HepG2 (cell line): ENCODE measurements around the gene OR4K17. TPM values are rescaled to one million over a fixed set of nuclear protein-coding genes. Genes with fewer than 3 reads are reported as not detected.
"Not testable (repeated sequence)": the region's sequence is repeated elsewhere in the genome, so short reads cannot be mapped to it uniquely, and the experiment has no call there.

Source experiments
- ATAC-seq: fragments of 200-7000 bp; cut with Tn5 transposase; 3 replicates; pipeline ENCODE4 v1.9.1; 2020; ENCODE audit warnings: mild to moderate bottlenecking, moderate library complexity
- BruUV-seq: library from RNA; stranded (reverse); fragments of 400-500 nt; replicated peaks from 2 replicates; lab custom pipeline; 2021; lab: Mats Ljungman, UMichigan
- CTCF ChIA-PET: fragments of 300-600 bp; formaldehyde crosslinking; extraction: SDS; loops from one replicate; lab custom pipeline; 2021; ENCODE audit warnings: low total read pairs, inconsistent platforms, low intra/inter-chr PET ratio; lab: Yijun Ruan, JAX
- POLR2A ChIA-PET: fragments of 350-600 bp; sonication (Branson Sonifier 250); formaldehyde crosslinking; loops from one replicate; lab custom pipeline; 2020; ENCODE audit warnings: antibody characterized with exemption, inconsistent platforms; lab: Yijun Ruan, JAX
- DNase-seq: peaks from one replicate; pipeline ENCODE4 v3.0.0-alpha.2; 2015; ENCODE audit warnings: low spot score
- FAIRE-seq: peaks from 3 replicates; lab custom pipeline; 2011; peaks lifted over from hg19 to GRCh38; lab: Jason Lieb, UNC
- H2AFZ ChIP-seq: one replicate; pipeline ENCODE4 v1.6.1; 2011; ENCODE audit warnings: low read length, inconsistent platforms
- H3K27ac ChIP-seq: fragments of 300-600 bp; 3 replicates; pipeline ENCODE4 v1.8.0; 2011; ENCODE audit warnings: mixed run types, mild to moderate bottlenecking, mixed read lengths, low read length, inconsistent platforms; ENCODE audit not compliant: insufficient read depth; ENCODE audit errors: extremely low read length
- H3K27me3 ChIP-seq, 2 experiments: fragments of 200-600 bp in 1 of 2; 2 replicates in 1 of 2; 3 replicates in 1 of 2; pipeline versions ENCODE4 v1.6.0 to v1.8.0; 2011; ENCODE audit warnings: low read length in 2 of 2, mild to moderate bottlenecking in 2 of 2, moderate library complexity in 2 of 2, inconsistent platforms in 1 of 2; ENCODE audit not compliant: insufficient read depth in 2 of 2, control insufficient read depth in 1 of 2
- H3K36me3 ChIP-seq, 2 experiments: fragments of 200-600 bp in 1 of 2; replicated peaks in 1 of 2; 2 replicates in 1 of 2; 3 replicates in 1 of 2; pipeline versions ENCODE4 v1.5.1 to v1.8.0; 2011; ENCODE audit warnings: low read length in 2 of 2, inconsistent platforms in 1 of 2; ENCODE audit not compliant: insufficient read depth in 2 of 2, control insufficient read depth in 1 of 2
- H3K4me1 ChIP-seq: 2 replicates; pipeline ENCODE4 v1.5.1; 2012; ENCODE audit warnings: low read length, inconsistent platforms; ENCODE audit not compliant: insufficient read depth
- H3K4me2 ChIP-seq: 2 replicates; pipeline ENCODE4 v1.6.0; 2011; ENCODE audit warnings: low read depth, low read length, inconsistent platforms
- H3K4me3 ChIP-seq, 3 experiments: fragments of 200-600 bp in 1 of 3; sonication (generic), shearing (Covaris generic) in 1 of 3; replicated peaks in 1 of 3; 2 replicates each; pipeline ENCODE4 v1.5.1; 2011 to 2016; ENCODE audit warnings: low read length in 3 of 3, inconsistent platforms in 2 of 3, low read depth in 2 of 3, mild to moderate bottlenecking in 2 of 3, control low read depth in 1 of 3, mixed read lengths in 1 of 3; ENCODE audit not compliant: insufficient read depth in 1 of 3
- H3K79me2 ChIP-seq: one replicate; pipeline ENCODE4 v1.6.1; 2011; ENCODE audit warnings: low read length, inconsistent platforms; ENCODE audit not compliant: insufficient read depth
- H3K9ac ChIP-seq: 2 replicates; pipeline ENCODE4 v1.6.0; 2011; ENCODE audit warnings: mild to moderate bottlenecking, low read depth, low read length, inconsistent platforms; ENCODE audit not compliant: insufficient read depth
- H3K9me3 ChIP-seq: 2 replicates; pipeline ENCODE4 v1.5.1; 2012; ENCODE audit warnings: mild to moderate bottlenecking, low read length
- H4K20me1 ChIP-seq: 2 replicates; pipeline ENCODE4 v1.6.0; 2011; ENCODE audit warnings: inconsistent platforms, mild to moderate bottlenecking, low read length, moderate library complexity; ENCODE audit not compliant: insufficient read depth
- ARNT ChIP-seq: fragments of 450-650 bp; IDR thresholded peaks from 2 replicates; pipeline ENCODE4 v1.6.1; 2017
- KDM5B ChIP-seq: sonication (generic); formaldehyde crosslinking; IDR thresholded peaks from 2 replicates; pipeline ENCODE4 v1.4.0; 2020; ENCODE audit warnings: missing genetic modification reagents, mild to moderate bottlenecking, borderline replicate concordance
- KLF16 ChIP-seq, 2 experiments: sonication (generic) in 1 of 2; formaldehyde crosslinking in 1 of 2; IDR thresholded peaks; 2 replicates each; pipeline versions ENCODE4 v1.6.1 to v1.8.0; 2016 to 2023; ENCODE audit warnings: missing genetic modification reagents in 2 of 2, missing compliant biosample characterization in 1 of 2
- TEAD2 ChIP-seq: sonication (generic); formaldehyde crosslinking; IDR thresholded peaks from 2 replicates; pipeline ENCODE4 v1.9.0; 2021; ENCODE audit warnings: missing genetic modification reagents
- ZFP36L1 ChIP-seq: sonication (generic); formaldehyde crosslinking; IDR thresholded peaks from 2 replicates; pipeline ENCODE4 v1.8.0; 2022; ENCODE audit warnings: mild to moderate bottlenecking, missing genetic modification reagents, moderate library complexity
- ZNF891 ChIP-seq: sonication (generic); formaldehyde crosslinking; IDR thresholded peaks from 2 replicates; pipeline ENCODE4 v1.5.0; 2020; ENCODE audit warnings: mild to moderate bottlenecking, missing genetic modification reagents
- in situ Hi-C: cut with HindIII; loops from 2 replicates; pipeline ENCODE4 v1.10.0; 2017; ENCODE audit warnings: low pct_unique_long_range_greater_than_20kb; ENCODE audit not compliant: extremely low pct_ligation_motif_present
- intact Hi-C: fragments of 100-400 bp; cut with micrococcal nuclease; formaldehyde crosslinking; loops from one replicate; pipeline ENCODE4 v1.10.0; 2022; ENCODE audit not compliant: unreplicated experiment
- polyA plus RNA-seq, 8 experiments: library from polyadenylated mRNA; depleted of rRNA in 3 of 8; stranded (reverse) in 7 of 8; unstranded in 1 of 8; fragments of >200 nt; fragmentation: Illumina TruSeq in 4 of 8; extraction: Trizol in 4 of 8; gene quantifications; 2 replicates each; pipeline versions ENCODE4 v1.2.1 to v1.2.3, GENCODE V29; 2011 to 2016; ENCODE audit warnings: low read depth in 4 of 8, missing spikeins in 1 of 8, mixed read lengths in 1 of 8; ENCODE audit not compliant: insufficient read depth in 1 of 8
- small RNA-seq, 3 experiments: library from RNA; depleted of rRNA; stranded (forward); fragments of <200 nt; gene quantifications; one replicate each; pipeline ENCODE3, GENCODE V24; 2012; ENCODE audit warnings: low read depth in 2 of 3, low replicate concordance in 1 of 3; ENCODE audit not compliant: insufficient read length in 3 of 3, insufficient read depth in 2 of 3
- total RNA-seq, 5 experiments: library from RNA; depleted of rRNA; stranded (reverse); fragments of >200 nt; fragmentation: Illumina TruSeq; extraction: Trizol; gene quantifications; 2 replicates each; pipeline ENCODE4 v1.2.3, GENCODE V29; 2016; ENCODE audit warnings: low read depth in 1 of 5
- TF ChIP-seq, protein P1 (sequence below): fragments of 450-650 bp; IDR thresholded peaks from 2 replicates; pipeline ENCODE4 v1.6.1; 2017
- TF ChIP-seq, protein P2 (sequence below): sonication (generic); formaldehyde crosslinking; conservative IDR thresholded peaks from 2 replicates; pipeline ENCODE4 v1.8.0; 2022; ENCODE audit warnings: missing genetic modification reagents

OR4K17 gene
- total and polyA plus RNA-seq, 2 of the 13 experiments (the other 11 are each of a cell fraction or from before 2014, with no cell fraction given): not detected

DNA sequence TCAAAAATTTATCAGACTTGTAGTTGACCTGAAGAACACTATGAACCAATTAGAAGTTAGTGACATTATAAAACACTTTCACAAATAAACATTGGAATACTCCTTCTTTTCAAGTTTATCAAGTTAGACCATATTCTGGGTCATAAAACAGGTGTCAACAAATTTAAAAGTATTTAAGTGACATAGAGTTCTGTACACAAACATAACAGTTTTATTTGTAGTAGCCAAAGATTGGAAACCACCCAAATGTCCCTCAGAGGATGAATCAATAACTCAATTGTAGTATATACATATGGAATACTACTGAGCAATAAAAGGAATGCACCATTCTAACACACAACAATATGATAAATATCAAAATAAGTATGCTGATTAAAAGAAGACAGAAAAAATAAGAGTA is 56.6 kb downstream of the OR4K17 start:
- Histone ChIP-seq H3K36me3 (no peaks in the 10 kb centered on the region), H3K4me2 (no peak overlapping the region), H2AFZ (no peak overlapping the region), H3K9ac (no peak overlapping the region), H4K20me1 (no peaks in the 10 kb centered on the region), H3K27ac (no peak overlapping the region), H3K4me1 (no peaks in the 10 kb centered on the region), H3K79me2 (no peaks in the 10 kb centered on the region), H3K9me3 (peaks cover 16% of the 10 kb centered on the region), H3K4me3 (no peak overlapping the region), H3K27me3 (no peaks in the 10 kb centered on the region)
- no TSS peak for BruUV-seq
- FAIRE-seq (no peak), ATAC-seq (no peak), DNase-seq (no peak)
- POLR2A ChIA-PET: no interaction called here
- in situ Hi-C loops (no loop called here), intact Hi-C loops (no loop called here)
- TF ChIP-seq KDM5B (CRISPR knock-in tag): no peak
- no peak for TF ChIP-seq KLF16 (CRISPR knock-in tag; IDR thresholded peaks at IDR 0.05)
- TF ChIP-seq, protein P1, sequence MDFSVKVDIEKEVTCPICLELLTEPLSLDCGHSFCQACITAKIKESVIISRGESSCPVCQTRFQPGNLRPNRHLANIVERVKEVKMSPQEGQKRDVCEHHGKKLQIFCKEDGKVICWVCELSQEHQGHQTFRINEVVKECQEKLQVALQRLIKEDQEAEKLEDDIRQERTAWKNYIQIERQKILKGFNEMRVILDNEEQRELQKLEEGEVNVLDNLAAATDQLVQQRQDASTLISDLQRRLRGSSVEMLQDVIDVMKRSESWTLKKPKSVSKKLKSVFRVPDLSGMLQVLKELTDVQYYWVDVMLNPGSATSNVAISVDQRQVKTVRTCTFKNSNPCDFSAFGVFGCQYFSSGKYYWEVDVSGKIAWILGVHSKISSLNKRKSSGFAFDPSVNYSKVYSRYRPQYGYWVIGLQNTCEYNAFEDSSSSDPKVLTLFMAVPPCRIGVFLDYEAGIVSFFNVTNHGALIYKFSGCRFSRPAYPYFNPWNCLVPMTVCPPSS: no peak
- TF ChIP-seq ARNT: no peak
- TF ChIP-seq, protein P2, sequence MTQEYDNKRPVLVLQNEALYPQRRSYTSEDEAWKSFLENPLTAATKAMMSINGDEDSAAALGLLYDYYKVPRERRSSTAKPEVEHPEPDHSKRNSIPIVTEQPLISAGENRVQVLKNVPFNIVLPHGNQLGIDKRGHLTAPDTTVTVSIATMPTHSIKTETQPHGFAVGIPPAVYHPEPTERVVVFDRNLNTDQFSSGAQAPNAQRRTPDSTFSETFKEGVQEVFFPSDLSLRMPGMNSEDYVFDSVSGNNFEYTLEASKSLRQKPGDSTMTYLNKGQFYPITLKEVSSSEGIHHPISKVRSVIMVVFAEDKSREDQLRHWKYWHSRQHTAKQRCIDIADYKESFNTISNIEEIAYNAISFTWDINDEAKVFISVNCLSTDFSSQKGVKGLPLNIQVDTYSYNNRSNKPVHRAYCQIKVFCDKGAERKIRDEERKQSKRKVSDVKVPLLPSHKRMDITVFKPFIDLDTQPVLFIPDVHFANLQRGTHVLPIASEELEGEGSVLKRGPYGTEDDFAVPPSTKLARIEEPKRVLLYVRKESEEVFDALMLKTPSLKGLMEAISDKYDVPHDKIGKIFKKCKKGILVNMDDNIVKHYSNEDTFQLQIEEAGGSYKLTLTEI: no peak
- TF ChIP-seq TEAD2 (CRISPR knock-in tag): no peak
- no peak for TF ChIP-seq ZFP36L1 (CRISPR knock-in tag)
- TF ChIP-seq ZNF891 (CRISPR knock-in tag): no peak
- CTCF ChIA-PET: no interaction called here

DNA sequence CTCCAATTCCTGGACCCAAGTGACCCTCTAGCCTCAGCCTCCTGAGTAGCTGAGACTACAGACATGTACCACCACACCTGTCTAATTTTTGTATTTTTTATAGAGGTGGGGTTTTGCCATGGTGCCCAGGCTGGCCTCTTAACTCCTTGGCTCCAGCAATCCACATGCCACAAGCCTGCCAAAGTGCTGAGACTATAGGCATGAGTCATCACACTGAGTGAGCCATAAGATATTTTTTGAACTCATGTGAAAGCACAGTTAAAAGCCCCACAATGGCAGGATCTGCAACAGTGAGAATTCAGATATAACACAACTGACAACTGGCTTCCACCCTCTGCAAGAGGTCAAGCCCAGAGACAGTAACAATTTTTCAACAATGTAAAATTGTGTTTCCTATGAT is 59.3 kb downstream of the OR4K17 start:
- H4K20me1 ChIP-seq, in situ Hi-C loops, H3K27me3 ChIP-seq, H3K36me3 ChIP-seq, H3K4me2 ChIP-seq, FAIRE-seq, H3K9me3 ChIP-seq, H3K79me2 ChIP-seq, intact Hi-C loops, ATAC-seq, H3K4me3 ChIP-seq, POLR2A ChIA-PET, BruUV-seq, CTCF ChIA-PET, H3K27ac ChIP-seq, H2AFZ ChIP-seq, H3K4me1 ChIP-seq, H3K9ac ChIP-seq, DNase-seq: not testable (repeated sequence)

Small RNA genes lying within 50 kb of the gene (small RNA-seq; reads per million reads assigned to genes)
- gene RNA5SP380: 0 reads per million in 3 experiments

Other genes starting within 250 kb of the OR4K17 start
- not detected in 2 replicates for gene OR4K2, start 235.6 kb upstream of the OR4K17 start, total RNA-seq (2016; rRNA removed; fragmentation: Illumina TruSeq; extraction: Trizol)
- gene OR4K2, start 235.6 kb upstream of the OR4K17 start, polyA plus RNA-seq (2011; rRNA removed): not detected in 2 replicates
- gene OR4K5, start 190.1 kb upstream of the OR4K17 start, total RNA-seq (2016; rRNA removed; fragmentation: Illumina TruSeq; extraction: Trizol): not detected in 2 replicates
- not detected in 2 replicates for gene OR4K5, start 190.1 kb upstream of the OR4K17 start, polyA plus RNA-seq (2011; rRNA removed)
- not detected in 2 replicates for gene OR4K1, start 179.8 kb upstream of the OR4K17 start, total RNA-seq (2016; rRNA removed; fragmentation: Illumina TruSeq; extraction: Trizol)
- not detected in 2 replicates for gene OR4K1, start 179.8 kb upstream of the OR4K17 start, polyA plus RNA-seq (2011; rRNA removed)
- gene OR4K15, start 135.1 kb upstream of the OR4K17 start, total RNA-seq (2016; rRNA removed; fragmentation: Illumina TruSeq; extraction: Trizol): not detected in 2 replicates
- gene OR4K15, start 135.1 kb upstream of the OR4K17 start, polyA plus RNA-seq (2011; rRNA removed): not detected in 2 replicates
- not detected in 2 replicates for gene OR4Q2, start 108.6 kb upstream of the OR4K17 start, total RNA-seq (2016; rRNA removed; fragmentation: Illumina TruSeq; extraction: Trizol)
- not detected in 2 replicates for gene OR4Q2, start 108.6 kb upstream of the OR4K17 start, polyA plus RNA-seq (2011; rRNA removed)
- gene OR4K14, start 91.4 kb upstream of the OR4K17 start, total RNA-seq (2016; rRNA removed; fragmentation: Illumina TruSeq; extraction: Trizol): not detected in 2 replicates
- gene OR4K14, start 91.4 kb upstream of the OR4K17 start, polyA plus RNA-seq (2011; rRNA removed): not detected in 2 replicates
- gene OR4K13, start 74.7 kb upstream of the OR4K17 start, total RNA-seq (2016; rRNA removed; fragmentation: Illumina TruSeq; extraction: Trizol): not detected in 2 replicates
- not detected in 2 replicates for gene OR4K13, start 74.7 kb upstream of the OR4K17 start, polyA plus RNA-seq (2011; rRNA removed)
- not detected in 2 replicates for gene OR4L1, start 50.7 kb upstream of the OR4K17 start, total RNA-seq (2016; rRNA removed; fragmentation: Illumina TruSeq; extraction: Trizol)
- not detected in 2 replicates for gene OR4L1, start 50.7 kb upstream of the OR4K17 start, polyA plus RNA-seq (2011; rRNA removed)
- gene OR4N5, start 28.1 kb downstream of the OR4K17 start, total RNA-seq (2016; rRNA removed; fragmentation: Illumina TruSeq; extraction: Trizol): not detected in 2 replicates
- not detected in 2 replicates for gene OR4N5, start 28.1 kb downstream of the OR4K17 start, polyA plus RNA-seq (2011; rRNA removed)
- gene OR11G2, start 80.2 kb downstream of the OR4K17 start, total RNA-seq (2016; rRNA removed; fragmentation: Illumina TruSeq; extraction: Trizol): not detected in 2 replicates
- not detected in 2 replicates for gene OR11G2, start 80.2 kb downstream of the OR4K17 start, polyA plus RNA-seq (2011; rRNA removed)
- not detected in 2 replicates for gene OR11H6, start 113.0 kb downstream of the OR4K17 start, total RNA-seq (2016; rRNA removed; fragmentation: Illumina TruSeq; extraction: Trizol)
- gene OR11H6, start 113.0 kb downstream of the OR4K17 start, polyA plus RNA-seq (2011; rRNA removed): not detected in 2 replicates
- not detected in 2 replicates for gene OR11H7, start 118.2 kb downstream of the OR4K17 start, total RNA-seq (2016; rRNA removed; fragmentation: Illumina TruSeq; extraction: Trizol)
- not detected in 2 replicates for gene OR11H7, start 118.2 kb downstream of the OR4K17 start, polyA plus RNA-seq (2011; rRNA removed)
- not detected in 2 replicates for gene OR11H4, start 128.5 kb downstream of the OR4K17 start, total RNA-seq (2016; rRNA removed; fragmentation: Illumina TruSeq; extraction: Trizol)
- gene OR11H4, start 128.5 kb downstream of the OR4K17 start, polyA plus RNA-seq (2011; rRNA removed): not detected in 2 replicates
- gene TTC5, start 195.2 kb downstream of the OR4K17 start, total RNA-seq (2016; rRNA removed; fragmentation: Illumina TruSeq; extraction: Trizol): 28.5 and 44.6 TPM in 2 replicates
- 8.2 and 8.7 TPM in 2 replicates for gene TTC5, start 195.2 kb downstream of the OR4K17 start, polyA plus RNA-seq (2011; rRNA removed)
- gene CCNB1IP1, start 222.5 kb downstream of the OR4K17 start, total RNA-seq (2016; rRNA removed; fragmentation: Illumina TruSeq; extraction: Trizol): 98.3 and 110 TPM in 2 replicates
- gene CCNB1IP1, start 222.5 kb downstream of the OR4K17 start, polyA plus RNA-seq (2011; rRNA removed): 101 and 125 TPM in 2 replicates
- 37.3 and 39.1 TPM in 2 replicates for gene PARP2, start 232.9 kb downstream of the OR4K17 start, total RNA-seq (2016; rRNA removed; fragmentation: Illumina TruSeq; extraction: Trizol)
- gene PARP2, start 232.9 kb downstream of the OR4K17 start, polyA plus RNA-seq (2011; rRNA removed): 31.3 and 38.4 TPM in 2 replicates